IMR-90 (cell line): ENCODE results near the gene ESRRB. TPM values are rescaled to one million over a fixed set of nuclear protein-coding genes. Genes with fewer than 3 reads are reported as not detected.
A peak's percentile ranks its signal among the peaks of the same experiment; 100 is the strongest.

Experiments
- ATAC-seq: fragments of 200-7000 bp; cut with Tn5 transposase; 2 replicates; pipeline ENCODE4 v1.9.1; 2020; ENCODE audit warnings: low read depth, mild to moderate bottlenecking, moderate library complexity
- BruUV-seq: library from RNA; stranded (reverse); fragments of 400-500 nt; replicated peaks from 2 replicates; lab custom pipeline; 2021; lab: Mats Ljungman, UMichigan
- CTCF ChIA-PET: fragments of 300-600 bp; formaldehyde crosslinking; extraction: SDS; loops from one replicate; lab custom pipeline; 2021; ENCODE audit warnings: antibody characterized with exemption; lab: Yijun Ruan, JAX
- POLR2A ChIA-PET: fragments of 300-600 bp; sonication (Branson Sonifier 250); formaldehyde crosslinking; loops from one replicate; lab custom pipeline; 2022; ENCODE audit warnings: antibody characterized with exemption; ENCODE audit not compliant: unreplicated experiment; lab: Charles Lee
- DNase-seq: peaks from one replicate; pipeline ENCODE4 v3.0.0; 2013
- H2AFZ ChIP-seq: replicated peaks from 2 replicates; pipeline ENCODE3; 2013; ENCODE audit warnings: low read length, mild to moderate bottlenecking; ENCODE audit not compliant: poor library complexity
- H2AK5ac ChIP-seq: 2 replicates; pipeline ENCODE4 v1.6.1; 2013; ENCODE audit warnings: low read depth, low read length, inconsistent platforms
- H2AK9ac ChIP-seq: replicated peaks from 2 replicates; pipeline ENCODE3; 2013; ENCODE audit warnings: mild to moderate bottlenecking, low read depth, low read length, moderate library complexity; ENCODE audit not compliant: poor library complexity
- H2BK120ac ChIP-seq: 2 replicates; pipeline ENCODE4 v1.6.1; 2013; ENCODE audit warnings: low read depth, low read length, inconsistent platforms
- H2BK15ac ChIP-seq: 3 replicates; pipeline ENCODE4 v1.6.1; 2013; ENCODE audit warnings: low read depth, low read length, inconsistent platforms
- H2BK20ac ChIP-seq: 2 replicates; pipeline ENCODE4 v1.6.1; 2013; ENCODE audit warnings: low read depth, mild to moderate bottlenecking, inconsistent platforms, low read length, moderate library complexity
- H2BK5ac ChIP-seq: 2 replicates; pipeline ENCODE4 v1.6.1; 2013; ENCODE audit warnings: mild to moderate bottlenecking, low read depth, low read length, inconsistent platforms; ENCODE audit not compliant: poor library complexity, severe bottlenecking
- H3K14ac ChIP-seq: replicated peaks from 2 replicates; pipeline ENCODE4 v1.6.1; 2013; ENCODE audit warnings: low read depth, low read length, inconsistent platforms
- H3K18ac ChIP-seq: 2 replicates; pipeline ENCODE4 v1.6.1; 2013; ENCODE audit warnings: low read depth, low read length, control low read depth
- H3K23ac ChIP-seq: 2 replicates; pipeline ENCODE4 v1.6.1; 2013; ENCODE audit warnings: low read depth, low read length, inconsistent platforms
- H3K27ac ChIP-seq: 2 replicates; pipeline ENCODE4 v1.5.1; 2013; ENCODE audit warnings: mild to moderate bottlenecking, control low read depth, low read length; ENCODE audit not compliant: insufficient read depth
- H3K27me3 ChIP-seq: 2 replicates; pipeline ENCODE4 v1.6.1; 2013; ENCODE audit warnings: low read length; ENCODE audit not compliant: control insufficient read depth, insufficient read depth
- H3K36me3 ChIP-seq: 2 replicates; pipeline ENCODE4 v1.6.1; 2013; ENCODE audit warnings: low read length, mixed read lengths; ENCODE audit not compliant: control insufficient read depth, insufficient read depth
- H3K4ac ChIP-seq: 2 replicates; pipeline ENCODE4 v1.6.1; 2013; ENCODE audit warnings: low read depth, low read length, inconsistent platforms
- H3K4me1 ChIP-seq: 2 replicates; pipeline ENCODE4 v1.6.1; 2013; ENCODE audit warnings: low read length, mixed read lengths; ENCODE audit not compliant: control insufficient read depth, insufficient read depth
- H3K4me2 ChIP-seq: 2 replicates; pipeline ENCODE4 v1.6.1; 2013; ENCODE audit warnings: low read depth, mild to moderate bottlenecking, control low read depth, low read length, moderate library complexity
- H3K4me3 ChIP-seq: 2 replicates; pipeline ENCODE4 v1.5.1; 2013; ENCODE audit warnings: low read depth, mild to moderate bottlenecking, control low read depth, low read length, moderate library complexity; ENCODE audit not compliant: insufficient read depth
- H3K56ac ChIP-seq: 2 replicates; pipeline ENCODE4 v1.6.1; 2013; ENCODE audit warnings: low read length, inconsistent platforms; ENCODE audit not compliant: insufficient read depth; ENCODE audit errors: extremely low read depth
- H3K79me1 ChIP-seq, 2 experiments: 2 replicates each; pipeline ENCODE4 v1.6.1; 2013; ENCODE audit warnings: low read length in 2 of 2, inconsistent platforms in 1 of 2, low read depth in 1 of 2
- H3K9ac ChIP-seq: 2 replicates; pipeline ENCODE4 v1.6.1; 2013; ENCODE audit warnings: low read depth, low read length, control low read depth
- H3K9me1 ChIP-seq: 2 replicates; pipeline ENCODE4 v1.6.1; 2013; ENCODE audit warnings: low read length, inconsistent platforms; ENCODE audit not compliant: insufficient read depth
- H3K9me3 ChIP-seq: 2 replicates; pipeline ENCODE4 v1.6.1; 2013; ENCODE audit warnings: low read length; ENCODE audit not compliant: control insufficient read depth, insufficient read depth
- H4K20me1 ChIP-seq: 2 replicates; pipeline ENCODE4 v1.6.1; 2013; ENCODE audit warnings: low read length, inconsistent platforms; ENCODE audit not compliant: insufficient read depth
- H4K5ac ChIP-seq: 2 replicates; pipeline ENCODE4 v1.6.1; 2013; ENCODE audit warnings: mild to moderate bottlenecking, low read depth, low read length, control low read depth
- H4K8ac ChIP-seq, 2 experiments: 2 replicates each; pipeline ENCODE4 v1.6.1; 2013; ENCODE audit warnings: low read depth in 2 of 2, low read length in 2 of 2, control low read depth in 1 of 2, inconsistent platforms in 1 of 2
- H4K91ac ChIP-seq: 2 replicates; pipeline ENCODE4 v1.6.1; 2013; ENCODE audit warnings: low read depth, low read length, inconsistent platforms; ENCODE audit not compliant: insufficient read depth
- BHLHE40 ChIP-seq: fragments of 150-350 bp; IDR thresholded peaks from 2 replicates; pipeline ENCODE4 v1.6.1; 2016; ENCODE audit warnings: mild to moderate bottlenecking, low read depth, low read length
- CEBPB ChIP-seq: IDR thresholded peaks from 2 replicates; pipeline ENCODE4 v1.6.1; 2012; ENCODE audit warnings: low read depth, low read length, improper control_type of control experiment
- CHD1 ChIP-seq: IDR thresholded peaks from 2 replicates; pipeline ENCODE4 v1.6.1; 2012; ENCODE audit warnings: low read depth, low read length, improper control_type of control experiment
- CTCF ChIP-seq: conservative IDR thresholded peaks from 2 replicates; pipeline ENCODE4 v1.5.1; 2012; ENCODE audit warnings: mild to moderate bottlenecking, low read depth, low read length, improper control_type of control experiment
- MAFK ChIP-seq: IDR thresholded peaks from 2 replicates; pipeline ENCODE4 v1.6.1; 2012; ENCODE audit warnings: low read depth, low read length, improper control_type of control experiment
- MAZ ChIP-seq: IDR thresholded peaks from 2 replicates; pipeline ENCODE4 v1.6.1; 2012; ENCODE audit warnings: low read depth, mild to moderate bottlenecking, low read length, improper control_type of control experiment, moderate library complexity, borderline replicate concordance
- POLR2A ChIP-seq: IDR thresholded peaks from 2 replicates; pipeline ENCODE4 v1.6.1; 2012; ENCODE audit warnings: mild to moderate bottlenecking, low read depth, low read length
- RAD21 ChIP-seq: IDR thresholded peaks from 2 replicates; pipeline ENCODE4 v1.6.1; 2012; ENCODE audit warnings: low read length, improper control_type of control experiment
- RCOR1 ChIP-seq: IDR thresholded peaks from 2 replicates; pipeline ENCODE4 v1.6.1; 2012; ENCODE audit warnings: mild to moderate bottlenecking, low read length, improper control_type of control experiment; ENCODE audit not compliant: insufficient replicate concordance
- RFX5 ChIP-seq: IDR thresholded peaks from 2 replicates; pipeline ENCODE4 v1.8.0; 2012; ENCODE audit warnings: low read depth, mild to moderate bottlenecking, low read length, moderate library complexity
- SMC3 ChIP-seq: fragments of 150-350 bp; IDR thresholded peaks from 2 replicates; pipeline ENCODE4 v1.6.1; 2016; ENCODE audit warnings: low read depth, mild to moderate bottlenecking, antibody characterized with exemption, low read length, moderate library complexity
- WGBS, 2 experiments: methylation state at CpG; one replicate each; pipeline versions ENCODE4 v1.1.5 to v1.1.7; 2013; ENCODE audit warnings: missing lambda C conversion rate in 2 of 2; ENCODE audit not compliant: insufficient read length in 1 of 2; ENCODE audit errors: extremely low coverage in 2 of 2; 5-methylcytosine and 5-hydroxymethylcytosine counted together
- dilution Hi-C: fragments of 300-500 bp; cut with HindIII; formaldehyde crosslinking; loops from one replicate; pipeline ENCODE4 v1.14.3; 2018; ENCODE audit warnings: low sequenced_read_pairs; ENCODE audit not compliant: unreplicated experiment
- in situ Hi-C: fragments of 300-500 bp; cut with MboI; formaldehyde crosslinking; loops from 3 replicates; pipeline ENCODE4 v1.14.3; 2019; ENCODE audit warnings: low sequenced_read_pairs, inconsistent platforms, mixed read lengths
- intact Hi-C: fragments of 100-400 bp; cut with micrococcal nuclease; formaldehyde crosslinking; loops from 2 replicates; pipeline ENCODE4 v1.10.0; 2022
- polyA plus RNA-seq, 3 experiments: library from polyadenylated mRNA; depleted of rRNA; stranded (reverse); fragments of >200 nt; gene quantifications; 2 replicates each; pipeline ENCODE4 v1.2.3, GENCODE V29; 2012; ENCODE audit warnings: low replicate concordance in 1 of 3
- total RNA-seq: library from RNA; depleted of rRNA; stranded (reverse); fragments of >200 nt; gene quantifications from 2 replicates; pipeline ENCODE4 v1.2.3, GENCODE V29; 2012

The ESRRB gene
- total and polyA plus RNA-seq, 2 of the 4 experiments (the other 2 are of a cell fraction) = not detected

GRCh38 chr14:76352639-76353281 lies 23.2 kb upstream of the ESRRB start:
- TF ChIP-seq RAD21 (peak; percentile 62), MAFK (no peak), RCOR1 (no peak), BHLHE40 (no peak), SMC3 (peak; percentile 79), CTCF (peak; percentile 68), CHD1 (no peak), POLR2A (no peak), MAZ (peak; percentile 30; the same call in 1 of the 2 replicates), RFX5 (no peak), CEBPB (peak; percentile 40; the same call in 1 of the 2 replicates)
- Histone ChIP-seq H2BK5ac (no peak overlapping the region), H2AFZ (peak overlapping the region; percentile 83), H3K23ac (no peak overlapping the region; the same call in 1 of the 2 replicates), H3K56ac (no peak overlapping the region), H3K9me1 (no peaks in the 10 kb centered on the region), H3K4me2 (peak overlapping the region; percentile 88), H3K18ac (no peak overlapping the region), H3K14ac (no peak overlapping the region), H3K79me1 (no peaks in the 10 kb centered on the region), H2BK20ac (no peak overlapping the region), H4K20me1 (no peaks in the 10 kb centered on the region), H4K5ac (no peak overlapping the region), H3K4ac (no peak overlapping the region), H2AK9ac (no peak overlapping the region), H3K27me3 (peaks cover 14% of the 10 kb centered on the region), H2AK5ac (no peak overlapping the region), H3K36me3 (no peaks in the 10 kb centered on the region), H2BK15ac (no peak overlapping the region), H2BK120ac (no peak overlapping the region), H3K4me3 (0 out of 2 replicates have a peak overlapping the region, but pooled peaks have one; percentile 22), H3K4me1 (no peaks in the 10 kb centered on the region), H4K91ac (no peak overlapping the region), H3K27ac (no peak overlapping the region), H4K8ac (no peak overlapping the region), H3K9me3 (no peaks in the 10 kb centered on the region), H3K9ac (no peak overlapping the region)
- in situ Hi-C loops = loop anchor here (25.0 kb wide), 1 partner anchor 640 kb away; no protein-coding TSS in a partner anchor
- ChIA-PET CTCF (interaction anchor here (0.5 to 1.7 kb wide), 8 partner anchors 166 to 644 kb away, joined by 3 to 9 read pairs (median 4); no protein-coding TSS in a partner anchor), POLR2A (no interaction called here)
- no TSS peak for BruUV-seq
- peak; percentile 26 for DNase-seq
- intact Hi-C loops = loop anchor here (1.0 kb wide), 1 partner anchor 301 kb away; no protein-coding TSS in a partner anchor
- ATAC-seq = peak; percentile 96
- 0% methylated on average over 4 of the region's 40 CpGs; no CpG with 5 or more reads in 1 of the 2 experiments for WGBS, 2 experiments
- dilution Hi-C loops = no loop called here
